CD4-positive, alpha-beta T cell treated with Interleukin-17A for 1 hour (primary cell): ENCODE results near the gene GPX6.
"Not testable (repeated sequence)": the region's sequence is repeated elsewhere in the genome, so short reads cannot be mapped to it uniquely, and the experiment has no call there.

Experiments
- DNase-seq: peaks from one replicate; pipeline ENCODE4 v3.0.0-alpha.2; 2020

Gene GPX6

GRCh38 chr6:28523241-28523622 is 7.6 kb upstream of the GPX6 start:
- peak; percentile 59 for DNase-seq

GRCh38 chr6:28522594-28523240 is 7.1 kb upstream of the GPX6 start:
- no peak for DNase-seq

- no peak for DNase-seq
These were observed 2.4 kb upstream of the GPX6 start for GRCh38 chr6:28517964-28518363.

- DNase-seq: not testable (repeated sequence)
These were observed 3.2 kb downstream of the GPX6 start for GRCh38 chr6:28512387-28512786.

- no peak for DNase-seq
These were observed 3.8 kb downstream of the GPX6 start for GRCh38 chr6:28511628-28512300.

GRCh38 chr6:28506807-28507475 is 8.7 kb downstream of the GPX6 start:
- DNase-seq: peak; percentile 30

- no peak for DNase-seq
These were observed 9.9 kb downstream of the GPX6 start for GRCh38 chr6:28505733-28506132.

- not testable (repeated sequence) for DNase-seq
These were observed 12.8 kb downstream of the GPX6 start for GRCh38 chr6:28502709-28503305.

- not testable (repeated sequence) for DNase-seq
These were observed 13.5 kb downstream of the GPX6 start for GRCh38 chr6:28502136-28502535.

- DNase-seq: no peak
These were observed 14.3 kb downstream of the GPX6 start for GRCh38 chr6:28501259-28501658.

GRCh38 chr6:28497893-28498292 is 17.7 kb downstream of the GPX6 start:
- DNase-seq: no peak

- no peak for DNase-seq
These were observed 18.3 kb downstream of the GPX6 start for GRCh38 chr6:28497306-28497705.

- peak; percentile 17 for DNase-seq
These were observed 19.4 kb downstream of the GPX6 start for GRCh38 chr6:28496099-28496779.

- no peak for DNase-seq
These were observed 23.6 kb downstream of the GPX6 start for GRCh38 chr6:28491984-28492317.

GRCh38 chr6:28490205-28490890 is 25.2 kb downstream of the GPX6 start:
- DNase-seq: no peak

- peak; percentile 38 for DNase-seq
These were observed 26.0 kb downstream of the GPX6 start for GRCh38 chr6:28489366-28490204.

- DNase-seq: peak; percentile 31
These were observed 26.7 kb downstream of the GPX6 start for GRCh38 chr6:28488916-28489365.

GRCh38 chr6:28486988-28487742 is 28.4 kb downstream of the GPX6 start:
- no peak for DNase-seq

- no peak for DNase-seq
These were observed 29.1 kb downstream of the GPX6 start for GRCh38 chr6:28486533-28486932.

GRCh38 chr6:28485482-28485881 is 30.1 kb downstream of the GPX6 start:
- no peak for DNase-seq
